Neural cell (in vitro differentiated cells): ENCODE results near the gene YIPF1. TPM values are rescaled to one million over a fixed set of nuclear protein-coding genes. Genes with fewer than 3 reads are reported as not detected.

Source experiments
- H2AFZ ChIP-seq: fragments of 200-600, 300-800 bp; sonication (generic), shearing (Covaris generic); 2 replicates; pipeline ENCODE4 v1.6.0; 2014; ENCODE audit warnings: low read depth, mild to moderate bottlenecking, antibody characterized with exemption, low read length, moderate library complexity
- H3F3A ChIP-seq: fragments of 200-600 bp; shearing (Covaris generic); 2 replicates; pipeline ENCODE4 v1.6.1; 2016; ENCODE audit warnings: mild to moderate bottlenecking, moderate library complexity, mixed read lengths, antibody characterized with exemption, low read length; ENCODE audit not compliant: insufficient read depth, poor library complexity, severe bottlenecking
- H3K27ac ChIP-seq: fragments of 200-600, 300-800 bp; sonication (generic), shearing (Covaris generic); 2 replicates; pipeline ENCODE4 v1.5.1; 2014; ENCODE audit warnings: mild to moderate bottlenecking, low read length, moderate library complexity
- H3K27me3 ChIP-seq: fragments of 300-800, 200-600 bp; sonication (generic), shearing (Covaris generic); 2 replicates; pipeline ENCODE4 v1.6.0; 2014; ENCODE audit warnings: mild to moderate bottlenecking, low read depth, low read length, moderate library complexity; ENCODE audit not compliant: insufficient read depth
- H3K36me3 ChIP-seq: fragments of 300-800, 200-600 bp; sonication (generic), shearing (Covaris generic); 2 replicates; pipeline ENCODE4 v1.5.1; 2014; ENCODE audit warnings: mild to moderate bottlenecking, antibody characterized with exemption, low read length, moderate library complexity; ENCODE audit not compliant: insufficient read depth
- H3K4me2 ChIP-seq: fragments of 300-800, 200-600 bp; sonication (generic), shearing (Covaris generic); 2 replicates; pipeline ENCODE4 v1.6.0; 2014; ENCODE audit warnings: mild to moderate bottlenecking, low read length
- H3K4me3 ChIP-seq: fragments of 300-800, 200-600 bp; sonication (generic), shearing (Covaris generic); 2 replicates; pipeline ENCODE4 v1.5.1; 2014; ENCODE audit warnings: mild to moderate bottlenecking, low read length, moderate library complexity
- H3K79me2 ChIP-seq: fragments of 200-600 bp; shearing (Covaris generic); replicated peaks from 2 replicates; pipeline ENCODE4 v1.6.0; 2014; ENCODE audit warnings: mild to moderate bottlenecking, low read length, moderate library complexity; ENCODE audit not compliant: insufficient read depth
- H3K9ac ChIP-seq: fragments of 300-800, 200-600 bp; sonication (generic), shearing (Covaris generic); 2 replicates; pipeline ENCODE4 v1.6.1; 2016; ENCODE audit warnings: mild to moderate bottlenecking, low read length, mixed read lengths
- H3K9me2 ChIP-seq: fragments of 200-600 bp; shearing (Covaris generic); 2 replicates; pipeline ENCODE4 v1.6.1; 2016; ENCODE audit warnings: mild to moderate bottlenecking, low read length, mixed read lengths; ENCODE audit not compliant: insufficient read depth
- H3K9me3 ChIP-seq: fragments of 200-600, 300-800 bp; sonication (generic), shearing (Covaris generic); 2 replicates; pipeline ENCODE4 v1.6.1; 2016; ENCODE audit warnings: mild to moderate bottlenecking, mixed run types, low read length, moderate library complexity, mixed read lengths
- H4K20me1 ChIP-seq: fragments of 200-600 bp; shearing (Covaris generic); 2 replicates; pipeline ENCODE4 v1.6.1; 2016; ENCODE audit warnings: mild to moderate bottlenecking, mixed run types; ENCODE audit not compliant: insufficient read depth
- EP300 ChIP-seq: fragments of 450-650 bp; conservative IDR thresholded peaks from 2 replicates; pipeline ENCODE4 v1.6.1; 2014; ENCODE audit warnings: antibody characterized with exemption, mild to moderate bottlenecking, moderate library complexity; ENCODE audit not compliant: poor library complexity, severe bottlenecking
- EZH2 ChIP-seq: fragments of 200-600, 300-800 bp; shearing (Covaris generic), sonication (generic); IDR thresholded peaks from 2 replicates; pipeline ENCODE4 v1.6.1; 2014; ENCODE audit warnings: antibody characterized with exemption, low read length, borderline replicate concordance, mild to moderate bottlenecking; ENCODE audit not compliant: insufficient read depth, poor library complexity, severe bottlenecking
- MXI1 ChIP-seq: fragments of 450-650 bp; conservative IDR thresholded peaks from 2 replicates; pipeline ENCODE4 v1.6.1; 2014; ENCODE audit warnings: antibody characterized with exemption, mild to moderate bottlenecking; ENCODE audit not compliant: poor library complexity, severe bottlenecking
- POLR2AphosphoS5 ChIP-seq: IDR thresholded peaks from 2 replicates; pipeline ENCODE4 v1.6.1; 2012
- RAD21 ChIP-seq: fragments of 450-650 bp; conservative IDR thresholded peaks from 2 replicates; pipeline ENCODE4 v1.6.1; 2014; ENCODE audit warnings: antibody characterized with exemption, mild to moderate bottlenecking, moderate library complexity
- SMC3 ChIP-seq: fragments of 450-650 bp; conservative IDR thresholded peaks from 2 replicates; pipeline ENCODE4 v1.6.1; 2014; ENCODE audit warnings: antibody characterized with exemption, mild to moderate bottlenecking, moderate library complexity; ENCODE audit not compliant: poor library complexity
- TAF1 ChIP-seq: IDR thresholded peaks from 2 replicates; pipeline ENCODE4 v1.6.1; 2012; ENCODE audit warnings: low read depth
- polyA plus RNA-seq: library from polyadenylated mRNA; depleted of rRNA; stranded (reverse); fragments of >200 nt; gene quantifications from 2 replicates; pipeline ENCODE4 v1.2.3, GENCODE V29; 2014
- TF ChIP-seq, protein P1 (sequence below): IDR thresholded peaks from 2 replicates; pipeline ENCODE4 v1.6.1; 2012; ENCODE audit warnings: borderline replicate concordance
- TF ChIP-seq, protein P2 (sequence below): fragments of 450-650 bp; IDR thresholded peaks from 2 replicates; pipeline ENCODE4 v1.5.1; 2014; ENCODE audit warnings: antibody characterized with exemption, mild to moderate bottlenecking, moderate library complexity; ENCODE audit not compliant: poor library complexity, severe bottlenecking

YIPF1 gene
- polyA plus RNA-seq, 1 donor from 2014 or later = 45.0 TPM

DNA sequence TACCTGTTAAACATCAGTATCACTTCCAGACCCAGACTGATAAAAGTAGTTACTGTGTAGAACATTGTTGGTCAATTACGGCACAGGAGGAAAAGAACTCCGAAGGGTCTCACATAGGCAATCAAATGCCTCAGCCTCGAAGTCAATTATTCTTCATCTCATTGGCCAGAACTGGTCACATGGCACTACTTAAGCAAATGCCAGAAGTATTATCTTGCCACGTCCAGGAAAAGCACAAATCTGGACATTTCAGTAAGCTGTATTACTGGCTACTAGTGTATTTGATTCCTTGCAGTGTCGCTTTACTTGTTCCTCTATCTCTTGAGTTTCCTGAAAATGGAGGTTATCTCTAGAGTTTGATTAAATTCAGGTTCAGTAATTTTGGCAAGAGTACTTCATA, 28.7 kb upstream of the YIPF1 start:
- Histone ChIP-seq H4K20me1 (no peaks in the 10 kb centered on the region), H3F3A (no peaks in the 10 kb centered on the region), H3K4me3 (no peak overlapping the region), H3K9me3 (no peaks in the 10 kb centered on the region), H3K27me3 (no peaks in the 10 kb centered on the region), H3K9me2 (no peaks in the 10 kb centered on the region), H3K27ac (no peak overlapping the region), H3K79me2 (no peaks in the 10 kb centered on the region), H3K36me3 (peaks cover 5% of the 10 kb centered on the region), H3K9ac (no peak overlapping the region), H3K4me2 (no peak overlapping the region), H2AFZ (no peak overlapping the region)
- TF ChIP-seq RAD21 (no peak), POLR2AphosphoS5 (no peak), EP300 (no peak), SMC3 (no peak), TAF1 (no peak), EZH2 (no peak), MXI1 (no peak)
- TF ChIP-seq, protein P1, sequence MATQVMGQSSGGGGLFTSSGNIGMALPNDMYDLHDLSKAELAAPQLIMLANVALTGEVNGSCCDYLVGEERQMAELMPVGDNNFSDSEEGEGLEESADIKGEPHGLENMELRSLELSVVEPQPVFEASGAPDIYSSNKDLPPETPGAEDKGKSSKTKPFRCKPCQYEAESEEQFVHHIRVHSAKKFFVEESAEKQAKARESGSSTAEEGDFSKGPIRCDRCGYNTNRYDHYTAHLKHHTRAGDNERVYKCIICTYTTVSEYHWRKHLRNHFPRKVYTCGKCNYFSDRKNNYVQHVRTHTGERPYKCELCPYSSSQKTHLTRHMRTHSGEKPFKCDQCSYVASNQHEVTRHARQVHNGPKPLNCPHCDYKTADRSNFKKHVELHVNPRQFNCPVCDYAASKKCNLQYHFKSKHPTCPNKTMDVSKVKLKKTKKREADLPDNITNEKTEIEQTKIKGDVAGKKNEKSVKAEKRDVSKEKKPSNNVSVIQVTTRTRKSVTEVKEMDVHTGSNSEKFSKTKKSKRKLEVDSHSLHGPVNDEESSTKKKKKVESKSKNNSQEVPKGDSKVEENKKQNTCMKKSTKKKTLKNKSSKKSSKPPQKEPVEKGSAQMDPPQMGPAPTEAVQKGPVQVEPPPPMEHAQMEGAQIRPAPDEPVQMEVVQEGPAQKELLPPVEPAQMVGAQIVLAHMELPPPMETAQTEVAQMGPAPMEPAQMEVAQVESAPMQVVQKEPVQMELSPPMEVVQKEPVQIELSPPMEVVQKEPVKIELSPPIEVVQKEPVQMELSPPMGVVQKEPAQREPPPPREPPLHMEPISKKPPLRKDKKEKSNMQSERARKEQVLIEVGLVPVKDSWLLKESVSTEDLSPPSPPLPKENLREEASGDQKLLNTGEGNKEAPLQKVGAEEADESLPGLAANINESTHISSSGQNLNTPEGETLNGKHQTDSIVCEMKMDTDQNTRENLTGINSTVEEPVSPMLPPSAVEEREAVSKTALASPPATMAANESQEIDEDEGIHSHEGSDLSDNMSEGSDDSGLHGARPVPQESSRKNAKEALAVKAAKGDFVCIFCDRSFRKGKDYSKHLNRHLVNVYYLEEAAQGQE = no peak
- TF ChIP-seq, protein P2, sequence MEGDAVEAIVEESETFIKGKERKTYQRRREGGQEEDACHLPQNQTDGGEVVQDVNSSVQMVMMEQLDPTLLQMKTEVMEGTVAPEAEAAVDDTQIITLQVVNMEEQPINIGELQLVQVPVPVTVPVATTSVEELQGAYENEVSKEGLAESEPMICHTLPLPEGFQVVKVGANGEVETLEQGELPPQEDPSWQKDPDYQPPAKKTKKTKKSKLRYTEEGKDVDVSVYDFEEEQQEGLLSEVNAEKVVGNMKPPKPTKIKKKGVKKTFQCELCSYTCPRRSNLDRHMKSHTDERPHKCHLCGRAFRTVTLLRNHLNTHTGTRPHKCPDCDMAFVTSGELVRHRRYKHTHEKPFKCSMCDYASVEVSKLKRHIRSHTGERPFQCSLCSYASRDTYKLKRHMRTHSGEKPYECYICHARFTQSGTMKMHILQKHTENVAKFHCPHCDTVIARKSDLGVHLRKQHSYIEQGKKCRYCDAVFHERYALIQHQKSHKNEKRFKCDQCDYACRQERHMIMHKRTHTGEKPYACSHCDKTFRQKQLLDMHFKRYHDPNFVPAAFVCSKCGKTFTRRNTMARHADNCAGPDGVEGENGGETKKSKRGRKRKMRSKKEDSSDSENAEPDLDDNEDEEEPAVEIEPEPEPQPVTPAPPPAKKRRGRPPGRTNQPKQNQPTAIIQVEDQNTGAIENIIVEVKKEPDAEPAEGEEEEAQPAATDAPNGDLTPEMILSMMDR = no peak

DNA sequence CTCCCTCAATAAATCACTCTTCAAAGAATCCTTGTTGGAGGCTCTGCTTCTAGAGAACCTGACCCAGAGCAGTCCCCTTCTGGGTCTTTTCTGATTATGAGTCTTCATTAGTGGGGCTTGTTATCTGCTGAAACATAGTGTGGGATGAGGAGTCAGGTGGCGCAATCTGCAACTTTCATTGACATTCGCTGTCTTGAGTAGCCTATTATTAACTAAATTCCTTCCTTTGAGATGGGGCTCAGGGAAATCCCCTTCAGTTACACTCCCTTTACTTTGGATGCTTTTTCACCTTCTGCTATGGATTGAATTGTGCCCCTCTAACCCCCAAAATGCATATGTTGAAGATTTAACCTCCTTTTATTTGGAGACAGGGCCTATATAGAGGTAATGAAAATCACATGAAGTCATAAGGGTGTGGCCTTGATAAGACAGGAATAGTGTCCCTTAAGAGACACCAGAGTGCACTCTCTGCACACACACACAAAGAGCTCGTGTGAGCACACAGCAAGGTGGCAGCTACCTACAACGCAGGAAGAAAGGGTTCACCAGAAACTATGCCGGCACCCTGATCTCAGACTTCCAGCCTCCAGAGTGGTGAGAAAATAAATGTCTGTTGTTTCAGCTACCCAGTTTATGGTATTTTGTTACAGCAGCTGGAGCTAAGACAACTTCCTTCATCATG, 23.9 kb upstream of the YIPF1 start:
- no peak overlapping the region for H3K27ac ChIP-seq
- H3K9ac ChIP-seq = no peak overlapping the region
- H2AFZ ChIP-seq = no peak overlapping the region
- no peaks in the 10 kb centered on the region for H3K79me2 ChIP-seq
- H3K9me2 ChIP-seq = no peaks in the 10 kb centered on the region
- no peaks in the 10 kb centered on the region for H3K36me3 ChIP-seq
- TF ChIP-seq EP300 (no peak), TAF1 (no peak), POLR2AphosphoS5 (no peak), RAD21 (no peak), MXI1 (no peak), EZH2 (no peak), SMC3 (no peak)
- TF ChIP-seq, protein P1 = no peak
- TF ChIP-seq, protein P2 = no peak
- H4K20me1 ChIP-seq = no peaks in the 10 kb centered on the region
- no peaks in the 10 kb centered on the region for H3K9me3 ChIP-seq
- no peaks in the 10 kb centered on the region for H3K27me3 ChIP-seq
- no peak overlapping the region for H3K4me2 ChIP-seq
- no peak overlapping the region for H3K4me3 ChIP-seq
- H3F3A ChIP-seq = no peaks in the 10 kb centered on the region
